GM12873 (cell line): Measurements from ENCODE around the gene MSANTD3.

ENCODE experiments used
- CTCF ChIP-seq: IDR thresholded peaks from 2 replicates; pipeline ENCODE4 v1.5.1; 2012; ENCODE audit warnings: low read depth, mild to moderate bottlenecking, moderate library complexity, low read length, control low read depth; ENCODE audit not compliant: insufficient read depth; ENCODE audit errors: missing control alignments

Gene MSANTD3

GRCh38 chr9:100459963-100460362, 33.0 kb downstream of the MSANTD3 start:
- TF ChIP-seq CTCF, result no peak

GRCh38 chr9:100465274-100465673, 38.3 kb downstream of the MSANTD3 start:
- TF ChIP-seq CTCF, result no peak

- TF ChIP-seq CTCF, result no peak
Measured at GRCh38 chr9:100465761-100466160, 38.8 kb downstream of the MSANTD3 start.

GRCh38 chr9:100466171-100466828, 39.4 kb downstream of the MSANTD3 start:
- TF ChIP-seq CTCF, result no peak

GRCh38 chr9:100466829-100467221, 39.9 kb downstream of the MSANTD3 start:
- TF ChIP-seq CTCF, result no peak

GRCh38 chr9:100468041-100468440, 41.1 kb downstream of the MSANTD3 start:
- TF ChIP-seq CTCF, result no peak

GRCh38 chr9:100472268-100472667, 45.3 kb downstream of the MSANTD3 start:
- no peak for TF ChIP-seq CTCF
